ENCODE results near the gene SLC45A1.

Gene SLC45A1

DNA sequence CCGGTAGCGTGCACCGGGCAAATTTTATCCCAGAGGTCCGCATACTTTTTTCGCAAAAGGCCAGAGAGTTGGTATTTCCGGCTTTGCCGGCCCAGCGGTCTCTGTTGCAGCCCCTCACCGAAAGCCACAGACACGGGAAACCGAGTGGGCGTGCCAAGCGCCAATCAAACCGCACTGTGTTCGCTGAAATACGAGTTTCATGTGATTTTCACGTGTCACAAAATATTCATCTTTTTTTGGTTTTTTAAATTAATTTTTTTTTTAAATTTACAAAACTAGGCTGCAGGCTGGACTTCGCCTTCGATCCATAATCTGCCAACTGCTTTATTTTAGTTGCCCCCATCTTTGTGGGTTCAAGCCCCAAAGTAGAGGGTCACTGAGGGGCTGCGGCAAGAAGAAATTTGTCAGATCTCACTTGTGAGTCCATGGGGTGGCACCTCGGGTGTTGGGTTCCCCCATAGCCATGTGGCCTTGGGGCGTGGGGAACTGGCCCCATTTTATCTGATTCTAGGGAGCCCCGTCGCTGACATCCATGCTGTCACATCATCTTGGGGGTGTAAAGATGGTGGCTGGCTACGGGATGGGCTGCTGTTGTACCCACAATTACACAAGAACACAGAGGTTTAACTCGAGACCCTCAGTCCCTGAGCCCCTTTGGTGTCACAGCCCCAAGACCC, 20.8 kb downstream of the SLC45A1 start:
- no peak for DNase-seq

GRCh38 chr1:8339203-8339600, 21.3 kb downstream of the SLC45A1 start:
- DNase-seq: no peak

DNA sequence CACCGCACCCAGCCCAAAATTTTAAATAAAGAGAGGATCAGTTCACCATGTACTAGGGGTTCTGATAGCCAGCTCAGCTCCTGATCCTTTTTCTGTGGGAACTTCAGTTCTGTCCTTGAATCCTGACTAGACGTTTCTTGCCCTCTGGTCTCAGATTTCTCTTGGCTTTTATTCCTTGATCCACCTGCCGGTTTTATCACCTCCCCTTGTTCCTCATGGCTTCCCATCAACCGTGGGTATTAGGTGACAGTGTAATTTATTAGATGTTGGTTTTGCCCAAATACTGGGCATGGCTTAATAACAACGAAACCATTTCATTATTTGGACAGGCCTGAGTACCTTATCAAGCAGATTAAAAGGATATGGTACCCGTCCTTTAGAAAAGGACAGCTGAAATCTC, 22.5 kb downstream of the SLC45A1 start:
- DNase-seq: no peak

- DNase-seq: no peak
These were observed 24.4 kb downstream of the SLC45A1 start for GRCh38 chr1:8342325-8342724.

DNA sequence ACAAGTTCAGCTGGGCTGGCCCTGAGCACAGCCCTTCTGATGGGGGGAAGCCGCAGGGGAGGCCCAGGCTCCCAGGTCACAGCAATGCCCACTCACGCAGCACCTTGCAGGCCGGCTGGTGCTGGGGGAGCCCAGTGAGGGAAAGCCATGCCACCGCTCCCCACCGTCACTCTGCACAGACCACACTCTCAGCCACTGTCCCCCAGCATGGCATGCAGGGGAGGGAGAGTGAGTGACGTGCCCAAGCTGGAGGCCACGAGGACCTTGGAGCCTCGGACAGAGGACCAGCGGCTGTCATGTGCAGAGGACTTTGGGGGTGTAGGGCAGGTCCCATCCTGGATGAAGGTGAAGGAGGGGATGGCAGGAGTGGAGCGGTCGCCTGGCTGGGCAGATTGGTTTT, 25.1 kb downstream of the SLC45A1 start:
- DNase-seq: no peak

GRCh38 chr1:8343464-8344001, 25.6 kb downstream of the SLC45A1 start:
- DNase-seq: peak; percentile 59

DNA sequence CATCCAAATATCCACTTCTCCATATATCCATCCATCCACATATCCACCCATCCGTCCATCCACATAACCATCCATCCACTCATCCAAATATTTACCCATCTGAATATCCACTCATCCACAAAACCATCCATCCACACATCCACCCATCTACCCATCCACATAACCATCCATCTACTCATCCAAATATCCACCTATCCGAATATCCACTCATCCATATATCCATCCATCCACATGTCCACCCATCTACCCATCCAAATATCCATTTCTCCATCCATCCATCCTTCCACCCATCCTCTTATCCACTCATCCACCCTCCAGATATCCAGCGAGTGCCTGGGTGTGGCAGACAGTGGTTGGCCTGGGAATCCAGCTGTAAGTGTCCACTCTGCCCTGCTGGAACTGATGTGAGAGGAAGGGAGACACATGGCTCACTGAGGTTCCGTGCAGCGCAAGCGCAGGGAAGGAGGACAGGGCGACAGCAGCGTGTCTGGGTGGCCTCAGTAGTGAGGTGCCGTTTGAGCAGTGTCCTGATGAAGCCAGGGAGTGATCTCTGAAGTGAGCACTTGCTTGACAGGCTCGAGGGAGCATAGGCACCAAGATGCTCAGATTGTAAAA, 27.1 kb downstream of the SLC45A1 start:
- no peak for DNase-seq

GRCh38 chr1:8345621-8346415, 27.9 kb downstream of the SLC45A1 start:
- DNase-seq: no peak

DNA sequence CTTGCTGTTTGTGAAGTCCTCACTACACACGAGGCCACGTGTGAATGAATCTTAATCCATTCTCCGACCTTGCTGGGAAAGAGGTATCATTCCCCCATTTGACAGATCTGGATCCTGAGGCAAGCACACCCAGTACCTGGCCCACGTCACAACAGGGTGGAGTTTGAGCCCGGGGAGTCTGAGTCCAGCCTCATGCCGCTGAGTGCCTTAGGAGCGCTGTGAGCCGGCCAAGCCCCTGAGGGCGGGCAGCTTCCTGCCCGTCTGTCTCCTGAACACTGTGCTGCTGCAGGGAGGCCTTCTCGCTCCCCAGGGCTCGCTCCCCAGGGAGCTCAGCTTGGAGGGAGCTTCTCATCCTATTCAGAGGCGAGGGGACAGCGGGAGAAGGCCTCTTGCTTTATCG, 29.7 kb downstream of the SLC45A1 start:
- DNase-seq: no peak

DNA sequence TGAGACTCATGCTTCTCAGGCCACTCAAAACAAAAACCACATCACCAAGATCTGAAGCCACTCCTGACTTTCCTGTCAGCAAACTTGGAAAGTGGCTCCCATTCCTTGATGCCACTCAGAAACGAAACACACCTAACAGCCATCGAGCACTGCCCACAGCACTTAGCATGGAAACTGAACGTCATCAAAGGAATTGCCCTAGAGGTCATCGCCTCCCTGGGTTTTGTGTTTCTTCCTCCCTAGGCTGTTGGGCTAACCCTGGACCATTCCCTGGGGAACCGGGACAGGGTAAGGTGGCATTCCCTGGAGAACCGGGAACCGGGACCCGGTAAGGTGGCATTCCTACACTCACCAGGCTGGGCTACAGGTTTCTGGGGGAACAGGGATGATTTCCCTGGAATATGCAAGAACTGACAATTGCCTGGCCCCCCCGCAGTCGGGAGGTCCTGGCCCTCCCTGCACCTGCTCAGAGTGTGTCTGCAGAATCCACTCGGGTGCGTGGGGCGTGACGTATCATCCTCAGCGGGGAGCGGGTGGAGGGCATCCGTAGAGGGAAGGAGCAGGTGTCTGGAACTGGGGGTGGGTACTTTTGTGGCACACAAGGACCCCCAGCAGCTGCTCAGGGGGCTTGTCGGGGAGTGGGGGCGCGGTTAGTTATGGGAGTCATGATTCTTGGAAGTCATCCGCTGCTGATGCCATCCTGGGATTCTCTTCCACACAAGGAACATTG, 30.3 kb downstream of the SLC45A1 start:
- no peak for DNase-seq

GRCh38 chr1:8348777-8349472, 31.0 kb downstream of the SLC45A1 start:
- peak; percentile 72 for DNase-seq

DNA sequence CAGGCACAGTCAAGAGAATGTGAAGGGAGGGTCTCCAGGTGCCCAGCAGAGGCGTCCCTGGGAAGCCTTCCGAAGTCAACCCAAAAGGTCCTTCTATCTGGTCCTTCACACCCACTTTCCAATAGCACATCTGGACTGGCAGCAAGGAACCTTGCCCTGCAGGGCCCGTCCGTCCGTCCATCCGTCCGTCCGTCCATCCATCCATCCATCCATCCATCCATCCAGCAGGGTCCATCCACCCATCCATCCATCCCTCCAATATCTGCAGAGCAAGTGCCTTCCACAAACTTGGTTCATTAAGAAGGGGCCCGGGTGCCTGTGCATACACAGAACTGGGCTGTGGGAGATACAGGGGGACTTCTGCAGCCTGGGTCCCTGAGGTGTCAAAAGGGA, 31.6 kb downstream of the SLC45A1 start:
- DNase-seq: no peak

DNA sequence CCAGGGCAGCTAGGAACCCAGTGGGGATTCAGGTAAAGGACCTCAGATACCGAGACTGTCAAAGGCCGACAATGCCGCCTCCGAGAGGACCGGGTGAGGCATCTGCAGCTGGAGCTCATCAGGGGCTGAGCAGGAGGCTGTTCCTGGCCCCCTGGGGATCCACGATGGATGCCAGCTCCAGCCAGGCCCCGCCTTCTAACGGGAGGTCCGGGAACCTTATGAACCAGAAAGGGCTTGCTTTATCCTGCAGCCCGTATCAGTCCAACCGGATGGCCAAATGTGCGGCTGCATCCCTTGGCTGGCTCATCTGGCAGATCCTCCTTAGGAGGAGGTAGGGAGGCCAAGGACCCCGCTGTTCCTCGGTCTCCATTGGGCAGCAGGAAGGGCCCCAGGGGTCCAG, 32.0 kb downstream of the SLC45A1 start:
- DNase-seq: no peak

DNA sequence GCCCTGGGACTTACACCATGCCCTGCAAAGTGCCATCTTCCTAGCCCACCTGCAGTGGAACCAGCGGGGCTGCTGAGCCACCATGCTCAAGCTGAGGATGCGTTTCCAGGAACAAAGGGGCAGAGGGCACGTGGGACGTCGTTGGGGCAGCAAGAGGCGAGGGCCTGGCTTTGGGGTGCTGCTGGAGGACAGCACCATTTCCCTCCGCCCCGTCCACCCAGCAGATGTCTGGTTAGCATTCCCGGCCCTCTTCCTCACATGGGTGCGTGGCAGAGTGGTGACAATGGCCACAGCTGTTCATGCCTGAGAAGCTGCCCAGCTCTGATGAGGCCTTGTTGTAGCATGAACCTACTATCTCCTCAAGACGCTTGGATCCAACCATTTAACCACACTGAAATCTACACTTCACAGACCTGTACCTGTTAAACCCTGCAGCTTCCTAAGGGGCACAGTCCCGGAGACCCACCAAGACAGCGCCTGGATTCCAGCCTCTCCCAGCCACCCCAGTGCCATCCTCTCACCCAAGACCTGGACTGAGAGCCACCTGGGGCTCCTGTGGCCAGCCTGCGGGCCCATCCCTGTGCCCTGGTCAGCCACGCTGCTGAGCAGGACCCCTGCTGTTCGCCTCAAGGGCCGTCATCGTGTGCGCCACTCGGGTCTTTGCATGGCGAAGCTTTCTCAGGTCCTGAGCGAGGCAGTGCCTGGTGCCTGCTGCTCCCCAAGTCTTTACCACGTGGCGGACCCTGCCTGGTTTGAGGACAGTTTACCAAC, 33.2 kb downstream of the SLC45A1 start:
- DNase-seq: no peak

- DNase-seq: no peak
These were observed 34.0 kb downstream of the SLC45A1 start for GRCh38 chr1:8351693-8352470.

DNA sequence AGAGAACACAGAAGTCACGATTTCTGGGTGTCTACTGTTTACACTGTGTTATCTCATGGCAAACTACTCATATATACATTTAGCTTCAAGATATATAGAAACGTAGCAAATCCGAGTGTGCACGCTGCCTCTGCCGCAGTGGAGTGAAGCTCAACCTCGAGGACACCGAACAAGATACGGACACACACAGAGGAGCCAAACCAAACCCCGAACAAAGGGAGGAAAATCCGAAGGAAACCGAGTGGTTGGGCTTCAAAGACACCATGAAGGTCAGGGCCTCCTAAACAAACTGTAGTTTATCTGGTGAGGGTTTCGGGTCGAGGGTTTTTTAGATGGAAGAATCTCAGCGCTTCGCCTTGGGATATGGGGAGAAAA, 34.5 kb downstream of the SLC45A1 start:
- peak; percentile 19 for DNase-seq

GRCh38 chr1:8352886-8353785, 35.2 kb downstream of the SLC45A1 start:
- DNase-seq: peak; percentile 30

DNA sequence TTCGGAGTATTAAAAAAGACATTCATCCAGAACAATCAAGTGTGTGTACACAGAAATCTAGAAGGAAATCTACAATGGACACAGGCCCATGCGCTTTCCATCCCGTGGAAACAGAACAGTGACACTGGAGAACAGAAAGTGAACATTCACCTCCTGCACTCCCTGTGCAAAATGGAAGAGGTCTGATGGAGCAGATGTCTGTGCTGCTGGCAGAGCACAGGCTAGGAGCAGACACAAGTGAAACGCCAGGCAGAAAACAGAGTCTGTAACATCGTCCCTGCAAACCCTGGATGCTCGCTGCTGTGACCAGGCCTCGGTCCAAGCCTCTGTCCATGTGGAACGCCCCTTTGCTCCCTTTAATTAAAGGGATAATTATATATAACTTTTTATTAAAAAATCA, 36.1 kb downstream of the SLC45A1 start:
- DNase-seq: peak; percentile 21

- DNase-seq: peak; percentile 34
These were observed 37.7 kb downstream of the SLC45A1 start for GRCh38 chr1:8355439-8356255.

Data from left hindlimb (tissue), 1 donor.